ENCODE data around the gene NLRP12.

NLRP12 gene

DNA sequence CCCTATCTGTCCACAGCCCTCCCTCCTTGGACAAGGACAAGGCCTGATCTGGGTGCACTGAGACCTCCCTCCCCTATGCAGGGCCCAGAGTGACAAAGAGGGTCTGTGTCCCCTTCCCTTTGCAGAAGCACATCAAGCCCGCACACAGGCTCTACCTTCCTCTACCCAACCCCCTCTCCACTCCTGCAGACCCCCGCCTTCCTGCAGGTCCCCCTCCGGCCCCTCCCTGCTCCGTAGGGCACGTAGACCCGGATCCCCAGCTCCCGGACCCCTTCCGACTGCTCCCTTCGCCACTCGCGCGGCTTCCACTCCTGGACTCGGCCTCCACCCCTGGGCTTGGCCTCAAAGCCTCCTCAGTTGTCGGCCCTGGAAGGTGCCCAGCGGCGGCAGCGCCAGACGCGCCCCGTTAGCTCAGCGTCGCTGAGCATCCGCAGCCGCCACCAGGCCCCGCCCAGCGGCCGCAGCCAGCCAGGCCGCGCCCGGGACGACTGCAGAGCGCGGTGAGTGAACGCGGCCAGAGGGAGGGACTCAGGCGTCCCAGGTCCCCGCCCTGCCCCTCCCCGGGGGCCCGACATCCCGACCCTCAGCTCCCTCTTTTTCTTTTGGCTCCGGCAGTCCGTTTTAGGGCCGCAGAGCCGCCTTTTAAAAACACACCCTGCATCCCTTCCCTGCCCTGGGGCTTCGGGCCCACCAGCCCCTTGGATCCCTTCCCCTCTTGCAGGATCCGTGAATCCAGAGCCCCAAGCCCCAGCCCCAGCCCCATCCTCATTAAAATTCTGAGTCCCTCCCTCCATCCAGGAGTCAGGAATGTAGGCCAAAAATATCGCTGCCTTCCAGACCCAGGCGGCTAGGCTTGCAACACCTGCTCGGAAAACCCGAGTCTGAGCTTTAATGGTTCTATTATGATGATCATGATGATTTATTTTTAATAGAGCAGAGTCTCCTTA, 42.1 kb upstream of the NLRP12 start:
- peak; percentile 72 to 92 for DNase-seq
- intact Hi-C loops (cut with DNase I; ENCODE audit: low total_unique reads), result no loop called here
- H3K4me3 ChIP-seq, result peak overlapping the region; percentile 83 to 86

DNA sequence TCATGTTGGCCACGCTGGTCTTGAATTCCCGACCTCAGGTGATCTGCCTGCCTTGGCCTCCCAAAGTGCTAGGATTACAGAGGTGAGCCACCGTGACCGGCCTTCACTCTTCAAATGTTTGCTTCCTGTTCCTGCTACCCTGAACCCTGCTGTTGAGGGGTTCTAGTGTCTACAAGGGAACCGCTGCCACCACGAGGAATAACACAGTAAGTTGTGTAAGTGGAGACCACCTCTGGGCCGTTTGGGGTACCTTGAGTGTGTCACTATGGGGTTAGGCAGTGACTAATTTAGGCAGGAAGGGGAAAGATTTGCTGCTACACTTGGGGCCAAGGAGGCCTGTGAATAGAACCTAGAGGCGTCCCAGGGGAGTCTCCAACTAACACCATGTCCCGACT, 41.4 kb upstream of the NLRP12 start:
- no peaks in the 10 kb centered on the region for H3K27me3 ChIP-seq
- H3K4me1 ChIP-seq, result peaks cover 0 to 30% (median 22%) of the 10 kb centered on the region in 4 donors
- H3K36me3 ChIP-seq, result peaks cover 0 to 2% (median 0%) of the 10 kb centered on the region in 3 donors
- no peaks in the 10 kb centered on the region for H3K9me3 ChIP-seq
- no peak for DNase-seq
- intact Hi-C loops (cut with DNase I; ENCODE audit: low total_unique reads), result no loop called here
- peak overlapping the region in 1 of 2 donors; percentile 83 for H3K4me3 ChIP-seq
- TF ChIP-seq, protein P1, sequence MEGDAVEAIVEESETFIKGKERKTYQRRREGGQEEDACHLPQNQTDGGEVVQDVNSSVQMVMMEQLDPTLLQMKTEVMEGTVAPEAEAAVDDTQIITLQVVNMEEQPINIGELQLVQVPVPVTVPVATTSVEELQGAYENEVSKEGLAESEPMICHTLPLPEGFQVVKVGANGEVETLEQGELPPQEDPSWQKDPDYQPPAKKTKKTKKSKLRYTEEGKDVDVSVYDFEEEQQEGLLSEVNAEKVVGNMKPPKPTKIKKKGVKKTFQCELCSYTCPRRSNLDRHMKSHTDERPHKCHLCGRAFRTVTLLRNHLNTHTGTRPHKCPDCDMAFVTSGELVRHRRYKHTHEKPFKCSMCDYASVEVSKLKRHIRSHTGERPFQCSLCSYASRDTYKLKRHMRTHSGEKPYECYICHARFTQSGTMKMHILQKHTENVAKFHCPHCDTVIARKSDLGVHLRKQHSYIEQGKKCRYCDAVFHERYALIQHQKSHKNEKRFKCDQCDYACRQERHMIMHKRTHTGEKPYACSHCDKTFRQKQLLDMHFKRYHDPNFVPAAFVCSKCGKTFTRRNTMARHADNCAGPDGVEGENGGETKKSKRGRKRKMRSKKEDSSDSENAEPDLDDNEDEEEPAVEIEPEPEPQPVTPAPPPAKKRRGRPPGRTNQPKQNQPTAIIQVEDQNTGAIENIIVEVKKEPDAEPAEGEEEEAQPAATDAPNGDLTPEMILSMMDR (IDR thresholded peaks at IDR 0.05), result no peak
- peak overlapping the region; percentile 97 for H3K27ac ChIP-seq

More for the DNA sequence above, 42.1 kb upstream of the NLRP12 start:
- TF ChIP-seq, protein P1 (IDR thresholded peaks at IDR 0.05), result no peak
- Histone ChIP-seq H3K4me1 (peaks cover 0 to 37% (median 27%) of the 10 kb centered on the region in 4 donors), H3K27me3 (no peaks in the 10 kb centered on the region), H3K36me3 (peaks cover 0 to 9% (median 0%) of the 10 kb centered on the region in 3 donors), H3K9me3 (no peaks in the 10 kb centered on the region), H3K27ac (peak overlapping the region; percentile 97)

DNA sequence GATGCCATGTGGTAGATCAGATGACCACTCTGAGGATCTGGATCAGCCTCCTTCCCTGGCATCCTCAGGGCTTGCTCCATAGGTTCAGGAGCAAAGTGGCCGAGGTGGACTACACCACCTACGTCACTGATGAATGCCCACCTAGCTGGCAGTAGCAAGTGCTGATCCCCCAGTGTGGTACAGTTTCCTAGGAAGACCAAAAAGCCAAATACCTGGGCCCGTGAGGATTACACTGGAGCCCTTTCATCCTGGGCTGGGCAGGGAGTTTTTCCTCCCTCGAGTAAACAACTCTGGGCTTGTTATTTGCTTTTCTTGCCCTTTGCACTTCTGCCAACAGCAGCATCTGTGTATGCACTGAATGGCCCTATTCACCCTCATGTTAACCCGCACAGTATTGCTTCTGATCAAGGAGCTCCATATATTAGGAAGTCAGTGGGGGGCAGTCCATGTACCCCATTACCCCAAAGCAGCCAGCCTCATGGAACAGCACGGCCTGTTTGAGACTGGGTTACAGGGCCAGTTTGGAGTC, 40.3 kb upstream of the NLRP12 start:
- no peak overlapping the region for H3K27ac ChIP-seq
- TF ChIP-seq, protein P1 (IDR thresholded peaks at IDR 0.05), result no peak
- H3K4me3 ChIP-seq, result no peak overlapping the region
- H3K27me3 ChIP-seq, result no peaks in the 10 kb centered on the region
- intact Hi-C loops (cut with DNase I; ENCODE audit: low total_unique reads), result no loop called here
- no peaks in the 10 kb centered on the region for H3K36me3 ChIP-seq
- DNase-seq, result no peak
- peaks cover 0 to 21% (median 16%) of the 10 kb centered on the region in 4 donors for H3K4me1 ChIP-seq
- H3K9me3 ChIP-seq, result no peaks in the 10 kb centered on the region

DNA sequence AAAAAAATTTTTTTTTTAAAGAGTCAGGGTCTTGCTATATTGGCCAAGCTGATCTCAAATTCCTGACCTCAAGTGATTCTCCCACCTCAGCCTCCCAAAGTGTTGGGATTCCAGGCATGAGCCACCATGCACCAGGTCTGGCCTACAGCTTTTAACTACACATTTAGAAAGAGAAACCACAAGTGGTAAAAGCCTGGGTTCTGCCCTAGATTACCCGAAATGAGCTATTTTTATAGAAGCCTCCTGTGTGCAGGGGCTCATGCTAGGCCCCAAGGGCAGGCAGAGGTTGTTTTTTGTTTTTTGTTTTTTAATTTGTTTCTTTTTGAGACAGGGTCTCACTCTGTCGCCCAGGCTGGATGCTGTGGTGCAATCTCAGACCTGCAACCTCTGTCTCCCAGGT, 29.6 kb upstream of the NLRP12 start:
- TF ChIP-seq, protein P1 (IDR thresholded peaks at IDR 0.05), result no peak
- intact Hi-C loops (cut with DNase I; ENCODE audit: low total_unique reads), result no loop called here
- H3K27ac ChIP-seq, result no peak overlapping the region

DNA sequence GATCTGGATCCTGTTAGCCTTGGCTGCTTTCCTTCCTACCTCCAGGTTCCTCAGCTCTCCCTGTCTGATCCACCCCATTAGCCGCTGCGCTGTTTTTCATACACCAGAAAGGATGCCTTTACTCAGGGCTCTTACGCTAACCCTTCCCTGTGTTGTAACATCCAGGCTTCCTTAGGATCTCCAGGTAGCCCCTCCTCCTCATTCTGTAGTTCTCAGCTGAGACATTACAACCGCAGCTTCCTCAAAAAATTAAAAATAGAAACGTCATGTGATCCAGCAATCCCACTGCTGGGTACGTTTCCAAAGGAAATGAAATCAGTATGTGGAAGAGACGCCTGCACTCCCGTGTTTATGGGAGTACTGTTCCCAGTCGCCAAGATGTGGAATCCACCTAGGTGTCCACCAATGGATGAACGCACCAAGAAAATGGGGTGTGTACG, 25.1 kb upstream of the NLRP12 start:
- Histone ChIP-seq H3K27ac (no peak overlapping the region), H3K9me3 (no peaks in the 10 kb centered on the region), H3K27me3 (peaks cover 0 to 18% of the 10 kb centered on the region in 2 donors), H3K36me3 (no peaks in the 10 kb centered on the region), H3K4me1 (peaks cover 0 to 4% (median 0%) of the 10 kb centered on the region in 4 donors), H3K4me3 (no peak overlapping the region)
- TF ChIP-seq, protein P1 (IDR thresholded peaks at IDR 0.05), result no peak
- intact Hi-C loops (cut with DNase I; ENCODE audit: low total_unique reads), result no loop called here
- no peak for DNase-seq

More for the DNA sequence above, 29.6 kb upstream of the NLRP12 start:
- Histone ChIP-seq H3K4me1 (peaks cover 0 to 4% (median 0%) of the 10 kb centered on the region in 4 donors), H3K9me3 (no peaks in the 10 kb centered on the region), H3K36me3 (no peaks in the 10 kb centered on the region), H3K4me3 (no peak overlapping the region), H3K27me3 (peaks cover 0 to 27% of the 10 kb centered on the region in 2 donors)
- no peak for DNase-seq

Measured in tibial artery (tissue), 4 donors.